Left cardiac atrium (tissue), 4 donors: ENCODE results near the gene KMT2C. TPM values are rescaled to one million over a fixed set of nuclear protein-coding genes. Genes with fewer than 3 reads are reported as not detected.

Experiments used
- ATAC-seq, 2 donors: fragments of 200-7000 bp; cut with Tn5 transposase; one replicate each; pipeline ENCODE4 v1.9.1; 2020; ENCODE audit warnings: mild to moderate bottlenecking in 2 of 2, moderate library complexity in 2 of 2
- DNase-seq: peaks from one replicate; pipeline ENCODE4 v3.0.0-alpha.2; 2020
- intact Hi-C, 2 donors: fragments of 100-400 bp; cut with DNase I; formaldehyde crosslinking; loops; one replicate each; pipeline versions ENCODE4 v1.14.1 to v1.15.1; 2022 to 2023
- total RNA-seq, 2 donors: library from RNA; stranded (reverse); fragmentation: NEBNext Ultra II Directional; extraction: Animal tissue kit (Norgen Biotek cat#: 25700); gene quantifications; one replicate each; pipeline ENCODE4 v1.2.1, GENCODE V29; 2021
- donor health status: DM: no; HTN: yes; CAD: no.
- donor health status: DM: no; HTN: yes; CAD: no; lungs with severe emphysema.
- donor health status: DM: yes; HTN: yes; CAD: no.
- donor health status: Dilated cardiomyopathy.

Gene KMT2C
- total RNA-seq, 2 donors from 2014 or later, result 42.5 to 43.3 TPM

DNA sequence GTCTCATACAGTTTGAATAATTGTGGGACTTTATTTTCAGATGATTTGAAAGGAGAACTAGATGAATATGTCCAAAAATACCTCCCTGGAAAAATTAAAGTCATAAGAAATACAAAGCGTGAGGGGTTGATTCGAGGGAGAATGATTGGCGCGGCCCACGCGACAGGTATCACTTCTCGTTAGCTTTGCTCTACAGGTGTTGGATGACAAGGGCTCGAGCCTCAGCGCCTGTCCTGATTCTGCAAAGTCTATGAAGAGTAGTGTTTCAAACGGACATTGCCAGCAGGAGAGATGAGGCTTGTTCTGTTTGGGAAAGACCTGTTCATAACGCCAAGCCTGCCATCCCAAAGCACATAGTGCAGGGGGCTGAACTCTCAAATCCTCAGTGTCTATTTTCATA is 330.6 kb downstream of the KMT2C start:
- ATAC-seq (no peak), DNase-seq (no peak)
- intact Hi-C loops, result no loop called here

DNA sequence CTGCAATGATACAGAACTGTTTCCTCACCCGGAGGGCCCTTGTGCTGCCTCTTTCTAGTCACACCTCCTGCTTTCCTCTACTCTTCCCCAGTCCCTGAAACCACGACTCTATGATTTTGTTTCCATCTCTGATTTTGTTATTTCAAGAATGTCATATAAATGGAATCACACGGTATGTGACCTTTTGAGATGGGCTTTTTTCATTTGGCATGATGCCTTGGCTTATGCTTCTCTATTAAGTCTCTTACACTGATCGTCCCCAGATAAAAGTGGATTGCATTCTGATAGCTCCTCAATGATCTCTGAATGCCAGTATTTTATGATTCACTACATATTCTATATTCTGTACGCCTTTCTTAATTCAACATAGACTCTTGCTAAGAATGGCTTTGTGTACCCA is 332.1 kb downstream of the KMT2C start:
- ATAC-seq, result no peak
- DNase-seq, result no peak
- intact Hi-C loops, result no loop called here

DNA sequence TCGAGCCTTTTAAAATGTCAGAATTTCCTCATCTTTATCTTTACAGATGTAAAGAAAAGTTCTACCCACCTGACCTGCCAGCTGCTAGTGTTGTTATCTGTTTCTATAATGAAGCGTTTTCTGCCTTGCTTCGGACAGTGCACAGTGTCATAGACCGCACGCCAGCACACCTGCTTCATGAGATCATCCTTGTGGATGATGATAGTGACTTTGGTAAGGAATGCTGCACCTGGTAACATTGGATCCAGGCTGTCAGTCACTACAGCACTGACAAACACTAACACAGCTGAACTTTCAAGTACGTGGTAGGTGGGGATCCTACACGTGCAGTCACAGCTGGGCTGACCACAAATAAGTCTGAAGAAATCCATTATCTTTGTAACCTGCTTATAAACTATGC is 332.7 kb downstream of the KMT2C start:
- ATAC-seq, result no peak
- DNase-seq, result no peak
- intact Hi-C loops, result no loop called here

DNA sequence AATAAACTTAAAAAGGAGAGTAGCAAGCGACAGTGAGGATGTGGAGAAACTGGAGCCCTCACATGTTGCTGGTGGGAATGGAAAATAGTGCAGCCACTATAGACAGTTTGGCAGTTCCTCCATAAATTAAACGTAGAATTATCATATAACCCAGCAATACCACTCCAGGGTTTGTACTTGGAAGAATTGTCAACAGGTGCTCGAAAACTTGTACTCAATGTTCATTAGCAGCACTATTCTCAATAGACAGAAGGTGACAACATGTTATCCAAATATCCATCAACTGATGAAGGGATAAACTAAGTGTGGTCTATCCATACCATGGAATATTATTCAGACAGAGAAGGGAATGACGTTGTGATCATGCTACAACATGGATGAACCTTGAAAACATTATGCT is 338.5 kb downstream of the KMT2C start:
- DNase-seq (no peak), ATAC-seq (no peak)
- intact Hi-C loops, result no loop called here

DNA sequence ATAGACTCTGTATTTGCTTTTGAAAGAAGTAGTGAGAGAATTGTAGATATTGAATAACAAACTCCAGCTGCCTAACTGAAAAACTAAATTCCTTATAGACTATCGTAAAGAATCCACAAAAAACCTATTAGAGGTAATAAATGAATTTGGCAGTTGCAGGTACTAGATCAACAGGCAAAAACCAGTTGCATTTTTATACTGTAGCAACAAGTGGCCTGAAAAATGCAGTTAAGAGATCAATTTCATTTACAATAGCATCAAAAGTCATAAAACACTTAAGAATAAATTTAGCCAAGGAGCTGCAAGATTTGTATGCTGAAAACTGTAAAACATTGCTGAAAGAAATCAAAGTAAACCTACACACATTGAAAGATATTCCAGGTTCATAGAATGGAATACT is 340.0 kb downstream of the KMT2C start:
- no peak for ATAC-seq
- DNase-seq, result no peak
- intact Hi-C loops, result no loop called here

DNA sequence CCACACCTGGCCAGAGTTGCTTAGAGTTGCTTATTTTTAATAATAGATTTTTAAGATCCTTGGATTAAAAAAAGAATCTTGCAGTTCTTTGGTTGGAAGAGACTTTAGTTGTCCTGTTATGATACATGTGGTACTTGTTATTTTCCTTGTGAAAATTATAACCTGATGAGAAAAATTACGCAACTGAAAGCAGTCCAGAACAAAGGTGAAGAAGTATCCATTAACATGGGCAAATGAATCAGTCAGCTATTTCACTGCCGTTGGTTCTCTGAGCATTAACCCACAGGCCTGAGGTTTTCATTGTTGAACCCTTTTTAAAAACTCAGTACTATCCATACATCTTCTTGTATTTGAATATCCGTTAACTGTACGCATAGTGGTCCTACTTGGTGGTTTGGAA is 342.1 kb downstream of the KMT2C start:
- ATAC-seq (no peak), DNase-seq (no peak)
- intact Hi-C loops, result no loop called here

DNA sequence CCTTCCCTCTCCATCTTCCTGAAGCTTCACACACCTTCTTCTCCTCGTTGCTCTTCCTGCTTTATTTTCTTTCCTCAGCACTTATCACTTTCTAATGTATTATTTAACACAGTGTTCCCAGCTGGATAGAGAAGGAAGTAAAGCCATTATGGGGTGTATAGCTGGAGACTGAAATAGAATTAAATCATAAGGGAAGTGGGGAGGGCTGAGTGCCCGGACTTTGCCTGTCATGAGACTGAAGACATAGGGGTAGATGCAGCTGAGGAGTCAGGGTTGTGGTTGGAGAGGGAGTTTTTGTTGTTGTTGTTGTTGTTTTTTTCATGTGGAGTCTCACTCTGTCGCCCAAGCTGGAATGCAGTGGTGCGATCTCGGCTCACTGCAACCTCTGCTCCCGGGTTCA is 345.1 kb downstream of the KMT2C start:
- DNase-seq (no peak), ATAC-seq (peak in 1 of 2 donors; percentile 22)
- intact Hi-C loops, result no loop called here

DNA sequence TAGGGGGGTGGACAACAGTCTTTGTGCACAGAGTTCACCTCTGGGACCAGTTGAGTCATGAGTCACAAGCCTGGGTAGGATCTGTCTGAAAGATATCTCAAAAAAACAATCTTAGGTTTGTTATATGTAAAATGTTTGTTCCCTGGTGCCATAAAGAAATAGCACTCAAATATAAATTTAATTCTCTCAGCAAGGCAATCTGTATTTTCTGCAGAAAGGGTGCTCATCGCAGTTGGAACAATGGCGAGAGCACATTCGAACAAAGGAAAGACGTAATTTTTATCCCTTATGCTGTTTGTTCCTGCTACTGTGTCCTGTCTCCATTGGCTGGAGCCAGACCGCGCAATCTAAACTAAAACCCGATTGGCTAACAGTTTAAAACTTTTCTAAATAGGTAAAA is 346.6 kb downstream of the KMT2C start:
- ATAC-seq (no peak), DNase-seq (no peak)
- intact Hi-C loops, result no loop called here

DNA sequence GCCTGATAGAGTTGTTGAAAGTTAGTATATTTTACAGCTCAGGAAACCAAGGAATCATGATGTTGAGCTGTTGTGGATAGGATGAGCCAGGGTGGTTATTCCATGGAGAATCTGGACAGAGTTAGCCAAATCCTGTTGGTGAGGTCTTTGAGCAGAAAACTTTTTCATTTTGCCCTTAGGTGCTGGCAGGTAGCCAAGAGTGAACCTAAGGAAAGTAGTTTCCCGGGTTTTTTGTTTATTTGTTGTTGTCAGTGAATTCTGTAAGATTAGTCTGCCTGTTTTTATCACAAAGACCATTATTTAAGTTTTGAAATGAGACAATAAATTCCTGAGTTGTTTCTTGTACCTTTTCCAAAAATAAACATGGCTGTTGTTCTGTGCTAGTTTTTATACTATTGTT is 349.3 kb downstream of the KMT2C start:
- DNase-seq, result no peak
- no peak for ATAC-seq
- intact Hi-C loops, result no loop called here

DNA sequence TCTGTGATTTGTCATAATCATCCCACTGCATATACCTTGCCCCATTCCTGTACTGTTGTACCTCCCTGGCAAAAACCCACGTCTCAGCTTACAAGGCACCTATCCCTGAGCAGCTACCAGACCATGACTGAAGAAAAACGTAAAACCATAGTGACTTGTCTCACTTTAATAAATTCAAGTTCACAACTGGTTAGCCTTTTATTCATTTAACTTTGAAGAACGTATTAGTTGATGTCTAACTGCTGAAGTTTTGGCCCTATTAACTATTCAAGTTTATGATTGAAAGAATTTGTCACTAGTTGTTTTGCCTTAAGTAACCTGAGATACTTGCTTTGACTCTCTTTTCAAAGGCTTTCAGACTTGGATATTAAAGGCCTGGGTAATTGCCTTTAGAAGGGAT is 350.7 kb downstream of the KMT2C start:
- no peak for ATAC-seq
- intact Hi-C loops, result no loop called here
- no peak for DNase-seq

Other genes starting within 250 kb of the KMT2C start
- gene XRCC2, start 240.1 kb upstream of the KMT2C start, total RNA-seq, result 1 to 10 TPM in 1 of 2 donors, under 1 TPM in 1; 0.31 to 1.4 TPM